Choroid plexus epithelial cell (primary cell): ENCODE data around the gene B4GALNT1.
A peak's percentile ranks its signal among the peaks of the same experiment; 100 is the strongest.

Experiments used
- DNase-seq: peaks from one replicate; pipeline ENCODE4 v3.0.0-alpha.2; 2010; ENCODE audit warnings: low read depth
- H3K4me3 ChIP-seq: 2 replicates; pipeline ENCODE4 v1.5.1; 2011; ENCODE audit warnings: low read depth, mild to moderate bottlenecking, control low read depth, low read length, moderate library complexity
- CTCF ChIP-seq: conservative IDR thresholded peaks from 2 replicates; pipeline ENCODE4 v1.5.1; 2011; ENCODE audit warnings: low read depth, mild to moderate bottlenecking, control low read depth, inconsistent platforms, low read length, moderate library complexity

Gene B4GALNT1

GRCh38 chr12:57607958-57608663, 24.9 kb downstream of the B4GALNT1 start:
- H3K4me3 ChIP-seq, result no peak overlapping the region

GRCh38 chr12:57606821-57607220, 26.2 kb downstream of the B4GALNT1 start:
- no peak for DNase-seq
- TF ChIP-seq CTCF, result no peak
- H3K4me3 ChIP-seq, result no peak overlapping the region

More at GRCh38 chr12:57607958-57608663, 24.9 kb downstream of the B4GALNT1 start:
- no peak for TF ChIP-seq CTCF
- no peak for DNase-seq

GRCh38 chr12:57606399-57606798, 26.6 kb downstream of the B4GALNT1 start:
- TF ChIP-seq CTCF, result no peak
- DNase-seq, result no peak
- no peak overlapping the region for H3K4me3 ChIP-seq

GRCh38 chr12:57605811-57606311, 27.1 kb downstream of the B4GALNT1 start:
- DNase-seq, result no peak

GRCh38 chr12:57604992-57605810, 27.8 kb downstream of the B4GALNT1 start:
- H3K4me3 ChIP-seq, result peak overlapping the region; percentile 83
- DNase-seq, result no peak
- no peak for TF ChIP-seq CTCF

More at GRCh38 chr12:57605811-57606311, 27.1 kb downstream of the B4GALNT1 start:
- H3K4me3 ChIP-seq, result peak overlapping the region; percentile 83
- no peak for TF ChIP-seq CTCF

- DNase-seq, result peak; percentile 44
- peak; percentile 5 for TF ChIP-seq CTCF
Observed at GRCh38 chr12:57604454-57604991, 28.5 kb downstream of the B4GALNT1 start, which contains the start of gene DTX3. DTX3 (plus strand) TSS chr12:57604824; CDS start chr12:57606518, 1,694 bp downstream.

More at GRCh38 chr12:57604454-57604991, 28.5 kb downstream of the B4GALNT1 start, which contains the start of gene DTX3:
- H3K4me3 ChIP-seq, result peak within 1 kb of the TSS; percentile 83
